Measurements from ENCODE around the gene EGFLAM. TPM values are rescaled to one million over a fixed set of nuclear protein-coding genes. Genes with fewer than 3 reads are reported as not detected.

EGFLAM gene
- total and polyA plus RNA-seq, 11 donors: 4.7 to 19.4 (median 8.0) TPM

- intact Hi-C loops (cut with DNase I): no loop called here
- Histone ChIP-seq H3K4me1 (no peaks in the 10 kb centered on the region), H3K36me3 (no peaks in the 10 kb centered on the region), H3K27me3 (peaks cover 0 to 11% (median 0%) of the 10 kb centered on the region in 9 donors), H3K4me3 (no peak overlapping the region), H3K9me3 (peaks cover 0 to 51% (median 19%) of the 10 kb centered on the region in 12 donors), H3K27ac (no peak overlapping the region)
- ATAC-seq: no peak
- 75 to 90% (median 83%) methylated on average over 3 of the region's 3 CpGs for WGBS, 4 donors
- no peak for DNase-seq
- TF ChIP-seq POLR2A (IDR thresholded peaks at IDR 0.05): no peak
Measured at GRCh38 chr5:38273626-38274025, 15.3 kb downstream of the EGFLAM start.

DNA sequence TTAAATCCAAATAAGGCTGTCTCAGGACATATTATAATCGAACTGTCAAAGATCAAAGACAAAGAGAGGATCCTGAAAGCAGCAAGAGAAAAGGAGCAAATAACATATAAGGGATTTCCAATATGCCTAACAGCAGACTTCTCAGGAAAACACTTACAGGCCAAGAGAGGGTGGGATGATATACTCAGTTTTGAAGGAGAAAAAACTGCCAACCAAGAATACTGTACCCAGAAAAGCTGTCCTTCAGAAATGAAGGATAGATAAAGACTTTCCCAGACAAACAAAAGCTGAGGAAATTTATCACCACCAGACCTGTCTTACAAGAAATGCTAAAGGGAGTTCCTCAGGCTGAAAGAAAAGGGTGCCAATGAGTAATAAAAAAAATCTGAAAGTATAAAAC is 16.0 kb downstream of the EGFLAM start:
- peaks cover 0 to 51% (median 19%) of the 10 kb centered on the region in 12 donors for H3K9me3 ChIP-seq
- intact Hi-C loops (cut with DNase I): no loop called here
- no peak overlapping the region for H3K27ac ChIP-seq
- 51 to 71% (median 65%) methylated on average over 1 of the region's 1 CpG for WGBS, 4 donors
- peaks cover 0 to 4% (median 0%) of the 10 kb centered on the region in 9 donors for H3K27me3 ChIP-seq
- ATAC-seq (no peak), DNase-seq (no peak)
- no peak overlapping the region for H3K4me3 ChIP-seq
- no peaks in the 10 kb centered on the region for H3K36me3 ChIP-seq
- no peaks in the 10 kb centered on the region for H3K4me1 ChIP-seq
- TF ChIP-seq POLR2A (IDR thresholded peaks at IDR 0.05): no peak
- TF ChIP-seq CTCF (IDR thresholded peaks at IDR 0.05): no peak

GRCh38 chr5:38284384-38284783 is 26.0 kb downstream of the EGFLAM start:
- Histone ChIP-seq H3K27ac (no peak overlapping the region), H3K27me3 (no peaks in the 10 kb centered on the region), H3K9me3 (no peaks in the 10 kb centered on the region), H3K4me3 (no peak overlapping the region), H3K4me1 (no peaks in the 10 kb centered on the region), H3K36me3 (no peaks in the 10 kb centered on the region)
- ATAC-seq: no peak
- TF ChIP-seq POLR2A (IDR thresholded peaks at IDR 0.05): no peak
- no peak for TF ChIP-seq CTCF (IDR thresholded peaks at IDR 0.05)
- intact Hi-C loops (cut with DNase I): no loop called here
- no peak for DNase-seq

DNA sequence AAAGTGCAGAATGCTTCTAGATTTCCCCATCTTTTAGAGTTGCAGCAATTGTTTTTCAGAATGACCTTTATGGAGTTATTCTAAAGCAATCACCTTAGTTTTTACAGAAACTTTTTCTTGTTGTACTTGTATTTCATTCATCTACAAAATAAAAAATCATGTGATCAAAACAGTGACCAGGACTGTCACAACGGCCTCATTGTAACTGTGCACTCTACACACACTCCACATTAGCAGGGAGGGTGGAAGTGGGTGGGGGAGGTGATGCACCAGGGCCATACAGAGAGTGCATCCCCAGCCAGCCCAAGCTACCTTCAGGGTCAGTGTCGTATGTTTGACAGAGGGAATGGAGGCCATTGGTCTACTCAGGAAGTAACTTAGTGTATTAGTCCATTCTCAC is 26.9 kb downstream of the EGFLAM start:
- TF ChIP-seq POLR2A (IDR thresholded peaks at IDR 0.05) (no peak), CTCF (IDR thresholded peaks at IDR 0.05) (no peak)
- Histone ChIP-seq H3K4me1 (no peaks in the 10 kb centered on the region), H3K4me3 (no peak overlapping the region), H3K27ac (no peak overlapping the region), H3K27me3 (peaks cover 0 to 2% (median 0%) of the 10 kb centered on the region in 9 donors), H3K9me3 (no peaks in the 10 kb centered on the region), H3K36me3 (no peaks in the 10 kb centered on the region)
- ATAC-seq (no peak), DNase-seq (no peak)
- intact Hi-C loops (cut with DNase I): no loop called here
- WGBS, 4 donors: 63 to 74% (median 72%) methylated on average over 2 of the region's 2 CpGs

DNA sequence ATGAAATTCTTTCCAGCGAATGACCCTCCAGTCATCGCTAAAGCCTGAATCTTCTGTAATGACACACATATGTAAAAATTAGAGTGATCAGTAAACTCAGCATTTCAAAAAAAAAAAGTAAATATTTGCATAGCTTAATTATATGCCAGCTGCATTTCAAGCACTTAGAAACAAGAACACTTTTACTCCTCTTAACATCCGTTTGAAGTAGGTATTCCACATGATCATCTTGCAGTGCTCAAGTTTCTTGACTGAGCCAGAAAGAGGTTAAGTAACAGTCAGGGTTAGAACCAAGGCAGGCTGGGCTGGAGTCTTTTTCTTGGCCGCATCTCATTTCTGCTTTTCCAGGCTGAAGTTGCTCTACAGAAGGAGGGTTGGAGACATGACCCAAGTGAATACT is 27.6 kb downstream of the EGFLAM start:
- Histone ChIP-seq H3K4me3 (no peak overlapping the region), H3K36me3 (no peaks in the 10 kb centered on the region), H3K4me1 (no peaks in the 10 kb centered on the region), H3K27me3 (peaks cover 0 to 4% (median 0%) of the 10 kb centered on the region in 9 donors), H3K9me3 (no peaks in the 10 kb centered on the region), H3K27ac (no peak overlapping the region)
- intact Hi-C loops (cut with DNase I): no loop called here
- DNase-seq (no peak), ATAC-seq (no peak)
- TF ChIP-seq POLR2A (IDR thresholded peaks at IDR 0.05) (no peak), CTCF (IDR thresholded peaks at IDR 0.05) (no peak)
- 85 to 89% (median 87%) methylated on average over 4 of the region's 4 CpGs for WGBS, 4 donors

Data from heart left ventricle (tissue), 16 donors.